Measurements from ENCODE around the gene SLC41A1.

DNA sequence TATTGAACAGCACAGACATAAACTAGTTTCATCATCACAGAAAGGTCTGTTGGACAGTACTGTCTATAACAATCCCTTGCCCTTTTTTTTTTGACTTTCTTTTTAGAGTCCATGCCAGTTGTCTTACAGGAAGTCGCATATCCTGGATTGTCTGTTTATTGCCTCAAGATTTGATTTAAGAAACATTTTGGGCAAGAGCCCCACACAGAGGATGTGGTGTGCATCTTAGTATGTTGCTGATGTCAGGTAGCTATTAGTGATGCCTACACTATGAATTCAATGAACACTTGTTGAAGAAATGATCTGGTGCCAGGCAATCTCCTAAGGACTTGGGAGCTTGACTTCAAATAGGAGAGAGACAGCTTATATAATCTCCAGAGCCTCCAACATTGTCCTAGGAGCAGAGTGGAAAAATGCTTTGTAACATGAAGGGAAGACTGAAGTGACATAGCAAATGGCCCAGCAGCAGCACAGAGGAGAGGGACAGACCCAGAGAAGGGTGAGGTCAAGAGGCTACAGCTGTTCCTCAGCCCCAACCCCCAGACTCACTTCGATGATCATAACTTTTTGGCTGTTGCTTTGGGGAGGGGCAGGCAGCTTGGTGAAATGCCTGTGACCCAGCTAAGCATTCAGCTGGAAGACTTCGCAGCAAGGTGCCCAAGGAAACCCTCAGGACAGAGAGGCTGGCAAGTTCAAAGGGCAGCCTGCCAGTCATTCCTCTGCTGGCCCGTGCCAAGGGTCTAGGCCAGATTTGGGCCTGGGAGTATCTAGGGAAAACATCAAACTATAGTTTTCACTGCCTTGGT lies 30.2 kb downstream of the SLC41A1 start:
- TF ChIP-seq POLR2A (IDR thresholded peaks at IDR 0.05; ENCODE audit: extremely low read depth, insufficient read length) = no peak
- TF ChIP-seq, protein P1, sequence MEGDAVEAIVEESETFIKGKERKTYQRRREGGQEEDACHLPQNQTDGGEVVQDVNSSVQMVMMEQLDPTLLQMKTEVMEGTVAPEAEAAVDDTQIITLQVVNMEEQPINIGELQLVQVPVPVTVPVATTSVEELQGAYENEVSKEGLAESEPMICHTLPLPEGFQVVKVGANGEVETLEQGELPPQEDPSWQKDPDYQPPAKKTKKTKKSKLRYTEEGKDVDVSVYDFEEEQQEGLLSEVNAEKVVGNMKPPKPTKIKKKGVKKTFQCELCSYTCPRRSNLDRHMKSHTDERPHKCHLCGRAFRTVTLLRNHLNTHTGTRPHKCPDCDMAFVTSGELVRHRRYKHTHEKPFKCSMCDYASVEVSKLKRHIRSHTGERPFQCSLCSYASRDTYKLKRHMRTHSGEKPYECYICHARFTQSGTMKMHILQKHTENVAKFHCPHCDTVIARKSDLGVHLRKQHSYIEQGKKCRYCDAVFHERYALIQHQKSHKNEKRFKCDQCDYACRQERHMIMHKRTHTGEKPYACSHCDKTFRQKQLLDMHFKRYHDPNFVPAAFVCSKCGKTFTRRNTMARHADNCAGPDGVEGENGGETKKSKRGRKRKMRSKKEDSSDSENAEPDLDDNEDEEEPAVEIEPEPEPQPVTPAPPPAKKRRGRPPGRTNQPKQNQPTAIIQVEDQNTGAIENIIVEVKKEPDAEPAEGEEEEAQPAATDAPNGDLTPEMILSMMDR (IDR thresholded peaks at IDR 0.05; ENCODE audit: low read depth, low read length) = no peak
- TF ChIP-seq, protein P2, sequence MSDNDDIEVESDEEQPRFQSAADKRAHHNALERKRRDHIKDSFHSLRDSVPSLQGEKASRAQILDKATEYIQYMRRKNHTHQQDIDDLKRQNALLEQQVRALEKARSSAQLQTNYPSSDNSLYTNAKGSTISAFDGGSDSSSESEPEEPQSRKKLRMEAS (IDR thresholded peaks at IDR 0.05; ENCODE audit: low read depth, low read length) = no peak

All from NB4 (cell line).